ENCODE data around the gene MCCC2. TPM values are rescaled to one million over a fixed set of nuclear protein-coding genes. Genes with fewer than 3 reads are reported as not detected.
A peak's percentile ranks its signal among the peaks of the same experiment; 100 is the strongest.

MCCC2 gene
- total and polyA plus RNA-seq, 2 of the 4 experiments (the other 2 are of a cell fraction): 18.0 to 22.0 TPM

- Histone ChIP-seq H3K9me1 (ENCODE audit: insufficient read depth, low read length) (peaks cover 19% of the 10 kb centered on the region), H2BK5ac (ENCODE audit: low read depth, low read length, poor library complexity, severe bottlenecking) (no peak overlapping the region), H2BK120ac (ENCODE audit: low read depth, low read length) (no peak overlapping the region), H4K5ac (ENCODE audit: low read depth, low read length) (no peak overlapping the region), H3K4me2 (ENCODE audit: low read depth, low read length) (no peak overlapping the region), H2AFZ (replicated peaks; ENCODE audit: low read length, poor library complexity) (no peak overlapping the region), H2BK20ac (ENCODE audit: low read depth, low read length) (no peak overlapping the region), H2AK5ac (ENCODE audit: low read depth, low read length) (no peak overlapping the region), H3K18ac (ENCODE audit: low read depth, low read length) (no peak overlapping the region), H3K79me1 (ENCODE audit: low read depth in 1 of 2, low read length in 2 of 2) (peaks cover 0 to 7% of the 10 kb centered on the region in 2 experiments; a peak in 2 of 4 replicates), H3K4ac (ENCODE audit: low read depth, low read length) (no peak overlapping the region), H3K9ac (ENCODE audit: low read depth, low read length) (no peak overlapping the region), H2BK15ac (ENCODE audit: low read depth, low read length) (no peak overlapping the region), H3K36me3 (ENCODE audit: control insufficient read depth, insufficient read depth, low read length) (peaks cover 9% of the 10 kb centered on the region), H3K23ac (ENCODE audit: low read depth, low read length) (no peak overlapping the region), H4K91ac (ENCODE audit: insufficient read depth, low read depth, low read length) (no peak overlapping the region), H3K4me1 (ENCODE audit: control insufficient read depth, insufficient read depth, low read length) (peaks cover 6% of the 10 kb centered on the region), H3K56ac (ENCODE audit: extremely low read depth, insufficient read depth, low read length) (no peak overlapping the region), H3K14ac (replicated peaks; ENCODE audit: low read depth, low read length) (no peak overlapping the region), H3K9me3 (ENCODE audit: control insufficient read depth, insufficient read depth, low read length) (no peaks in the 10 kb centered on the region), H3K4me3 (ENCODE audit: insufficient read depth, low read depth, low read length) (no peak overlapping the region), H3K27me3 (ENCODE audit: control insufficient read depth, insufficient read depth, low read length) (no peaks in the 10 kb centered on the region), H4K8ac (ENCODE audit: low read depth in 2 of 2, low read length in 2 of 2) (no peak overlapping the region), H4K20me1 (ENCODE audit: insufficient read depth, low read length) (peaks cover 7% of the 10 kb centered on the region), H2AK9ac (replicated peaks; ENCODE audit: low read depth, low read length, poor library complexity) (no peak overlapping the region), H3K27ac (ENCODE audit: insufficient read depth, low read length) (no peak overlapping the region)
- POLR2A ChIA-PET (ENCODE audit: unreplicated experiment): no interaction called here
- in situ Hi-C loops (cut with MboI; ENCODE audit: low sequenced_read_pairs) (loop anchor here (25.0 kb wide), 1 partner anchor 716 kb away; the partner anchor contains the start of genes MRPS27 and PTCD2), dilution Hi-C loops (cut with HindIII; ENCODE audit: low sequenced_read_pairs, unreplicated experiment) (no loop called here), intact Hi-C loops (cut with micrococcal nuclease) (no loop called here)
- CTCF ChIA-PET: no interaction called here
- WGBS, 2 experiments (ENCODE audit: extremely low coverage in 2 of 2, insufficient read length in 1 of 2): no CpG with 5 or more reads among the region's 4 CpGs
- no peak for ATAC-seq (ENCODE audit: low read depth)
- TF ChIP-seq MXI1 (IDR thresholded peaks at IDR 0.05; ENCODE audit: borderline replicate concordance, low read depth, low read length) (no peak), USF2 (IDR thresholded peaks at IDR 0.05; ENCODE audit: low read depth, low read length) (no peak), RCOR1 (IDR thresholded peaks at IDR 0.05; ENCODE audit: insufficient replicate concordance, low read length) (no peak), CEBPB (IDR thresholded peaks at IDR 0.05; ENCODE audit: low read depth, low read length) (no peak), RAD21 (IDR thresholded peaks at IDR 0.05; ENCODE audit: low read length) (no peak), POLR2A (IDR thresholded peaks at IDR 0.05; ENCODE audit: low read depth, low read length) (no peak), NFE2L2 (IDR thresholded peaks at IDR 0.05; ENCODE audit: low read depth, low read length) (no peak), CHD1 (IDR thresholded peaks at IDR 0.05; ENCODE audit: low read depth, low read length) (no peak), SMC3 (IDR thresholded peaks at IDR 0.05; ENCODE audit: low read depth, low read length) (no peak), MAFK (IDR thresholded peaks at IDR 0.05; ENCODE audit: low read depth, low read length) (no peak), MAZ (IDR thresholded peaks at IDR 0.05; ENCODE audit: borderline replicate concordance, low read depth, low read length) (no peak), RFX5 (IDR thresholded peaks at IDR 0.05; ENCODE audit: low read depth, low read length) (no peak), FOS (IDR thresholded peaks at IDR 0.05; ENCODE audit: low read depth, low read length) (no peak), BHLHE40 (IDR thresholded peaks at IDR 0.05; ENCODE audit: low read depth, low read length) (no peak), ELK1 (IDR thresholded peaks at IDR 0.05; ENCODE audit: borderline replicate concordance, low read depth, low read length) (no peak), CTCF (conservative IDR thresholded peaks at IDR 0.05; ENCODE audit: low read depth, low read length) (no peak)
- peak; percentile 8 for DNase-seq
- no TSS peak for BruUV-seq (replicated peaks)
Observed at GRCh38 chr5:71596169-71596568, 9.0 kb downstream of the MCCC2 start.

Data from IMR-90 (cell line).